H9 (cell line): Measurements from ENCODE around the gene DLL4. TPM values are rescaled to one million over a fixed set of nuclear protein-coding genes. Genes with fewer than 3 reads are reported as not detected.

Experiments used
- DNase-seq: peaks from one replicate; pipeline ENCODE4 v3.0.0-alpha.2; 2017
- H2AFZ ChIP-seq: one replicate; pipeline ENCODE4 v1.6.1; 2013; ENCODE audit warnings: mild to moderate bottlenecking, low read length, control low read depth, moderate library complexity
- H2AK5ac ChIP-seq: 2 replicates; pipeline ENCODE4 v1.6.1; 2013; ENCODE audit warnings: low read length, control low read depth, mixed read lengths; ENCODE audit not compliant: insufficient read length
- H2BK120ac ChIP-seq: one replicate; pipeline ENCODE4 v1.6.1; 2013; ENCODE audit warnings: low read depth, mild to moderate bottlenecking, low read length, control low read depth, inconsistent platforms; ENCODE audit not compliant: poor library complexity, severe bottlenecking
- H2BK12ac ChIP-seq: 2 replicates; pipeline ENCODE4 v1.6.1; 2013; ENCODE audit warnings: low read length, control low read depth, mixed read lengths, low read depth; ENCODE audit not compliant: insufficient read length
- H2BK15ac ChIP-seq: 2 replicates; pipeline ENCODE4 v1.6.1; 2013; ENCODE audit warnings: low read depth, low read length, control low read depth
- H2BK20ac ChIP-seq: one replicate; pipeline ENCODE4 v1.6.1; 2013; ENCODE audit warnings: low read depth, mild to moderate bottlenecking, low read length, control low read depth, inconsistent platforms; ENCODE audit not compliant: poor library complexity, severe bottlenecking
- H2BK5ac ChIP-seq: 2 replicates; pipeline ENCODE4 v1.6.1; 2013; ENCODE audit warnings: low read length, control low read depth, mixed read lengths; ENCODE audit not compliant: insufficient read length
- H3K14ac ChIP-seq: 2 replicates; pipeline ENCODE4 v1.6.1; 2013; ENCODE audit warnings: low read length, control low read depth; ENCODE audit not compliant: insufficient read depth
- H3K18ac ChIP-seq: 2 replicates; pipeline ENCODE4 v1.6.1; 2013; ENCODE audit warnings: low read depth, mild to moderate bottlenecking, mixed read lengths, low read length, control low read depth; ENCODE audit not compliant: insufficient read length
- H3K23ac ChIP-seq: 2 replicates; pipeline ENCODE4 v1.6.1; 2013; ENCODE audit warnings: low read length, control low read depth, mixed read lengths, low read depth; ENCODE audit not compliant: insufficient read length
- H3K23me2 ChIP-seq: 2 replicates; pipeline ENCODE4 v1.6.1; 2013; ENCODE audit warnings: low read depth, mild to moderate bottlenecking, mixed read lengths, low read length, control low read depth; ENCODE audit not compliant: insufficient read length, poor library complexity, severe bottlenecking
- H3K27ac ChIP-seq: 2 replicates; pipeline ENCODE4 v1.5.1; 2013; ENCODE audit warnings: low read length, control low read depth, mixed read lengths, low read depth; ENCODE audit not compliant: insufficient read length
- H3K27me3 ChIP-seq: 2 replicates; pipeline ENCODE4 v1.6.1; 2013; ENCODE audit warnings: low read length, control low read depth, inconsistent platforms; ENCODE audit not compliant: insufficient read depth
- H3K4ac ChIP-seq: 2 replicates; pipeline ENCODE4 v1.6.1; 2013; ENCODE audit warnings: low read depth, mild to moderate bottlenecking, control low read depth, inconsistent platforms, low read length, moderate library complexity
- H3K4me1 ChIP-seq: 2 replicates; pipeline ENCODE4 v1.6.1; 2013; ENCODE audit warnings: low read length, control low read depth, inconsistent platforms; ENCODE audit not compliant: insufficient read depth
- H3K4me2 ChIP-seq: 2 replicates; pipeline ENCODE4 v1.6.1; 2013; ENCODE audit warnings: low read length, control low read depth, mixed read lengths; ENCODE audit not compliant: insufficient read length, insufficient read depth
- H3K56ac ChIP-seq: 2 replicates; pipeline ENCODE4 v1.6.1; 2013; ENCODE audit warnings: low read depth, mild to moderate bottlenecking, mixed read lengths, low read length, control low read depth; ENCODE audit not compliant: insufficient read length
- H3K79me1 ChIP-seq: 2 replicates; pipeline ENCODE4 v1.6.1; 2013; ENCODE audit warnings: low read depth, mild to moderate bottlenecking, moderate library complexity, low read length, control low read depth, inconsistent platforms; ENCODE audit not compliant: insufficient read depth, poor library complexity, severe bottlenecking
- H3K79me2 ChIP-seq: 2 replicates; pipeline ENCODE4 v1.6.1; 2013; ENCODE audit warnings: low read length, control low read depth, inconsistent platforms; ENCODE audit not compliant: insufficient read depth
- H3K9ac ChIP-seq: 2 replicates; pipeline ENCODE4 v1.6.1; 2013; ENCODE audit warnings: low read length, control low read depth, mixed read lengths; ENCODE audit not compliant: insufficient read length; ENCODE audit errors: extremely low read depth
- H3K9me3 ChIP-seq: one replicate; pipeline ENCODE4 v1.6.1; 2013; ENCODE audit warnings: low read depth, low read length, inconsistent platforms; ENCODE audit not compliant: control insufficient read depth
- H3T11ph ChIP-seq: one replicate; pipeline ENCODE4 v1.6.1; 2013; ENCODE audit warnings: mild to moderate bottlenecking, low read length, control low read depth, inconsistent platforms
- H4K20me1 ChIP-seq: one replicate; pipeline ENCODE4 v1.6.1; 2013; ENCODE audit not compliant: control insufficient read depth, insufficient read length, insufficient read depth
- H4K5ac ChIP-seq: 2 replicates; pipeline ENCODE4 v1.6.1; 2013; ENCODE audit warnings: low read depth, mild to moderate bottlenecking, mixed read lengths, low read length, control low read depth; ENCODE audit not compliant: insufficient read length
- H4K8ac ChIP-seq: replicated peaks from 2 replicates; pipeline ENCODE4 v1.6.1; 2013; ENCODE audit warnings: low read length, control low read depth, mixed read lengths, low read depth; ENCODE audit not compliant: insufficient read length
- H4K91ac ChIP-seq: 2 replicates; pipeline ENCODE4 v1.6.1; 2013; ENCODE audit warnings: low read depth, mild to moderate bottlenecking, moderate library complexity, mixed read lengths, low read length, control low read depth; ENCODE audit not compliant: insufficient read length
- H3K27ac Mint-ChIP-seq, 3 experiments: 2 replicates in 2 of 3; 3 replicates in 1 of 3; pipeline ENCODE4 v1.8.0; 2020 to 2021; ENCODE audit warnings: mixed read lengths in 3 of 3, mild to moderate bottlenecking in 1 of 3, moderate library complexity in 1 of 3
- H3K27me3 Mint-ChIP-seq: 2 replicates; pipeline ENCODE4 v1.8.0; 2021; ENCODE audit warnings: low read depth, mild to moderate bottlenecking, moderate library complexity, mixed read lengths
- H3K36me3 Mint-ChIP-seq, 3 experiments: 2 replicates in 2 of 3; 3 replicates in 1 of 3; pipeline ENCODE4 v1.8.0; 2020 to 2021; ENCODE audit warnings: low read depth in 3 of 3, mixed read lengths in 3 of 3; ENCODE audit not compliant: insufficient read depth in 1 of 3
- H3K4me1 Mint-ChIP-seq, 2 experiments: 2 replicates each; pipeline ENCODE4 v1.8.0; 2020; ENCODE audit warnings: mixed read lengths in 2 of 2
- H3K4me3 Mint-ChIP-seq, 2 experiments: 2 replicates in 1 of 2; 3 replicates in 1 of 2; pipeline ENCODE4 v1.8.0; 2020 to 2021; ENCODE audit warnings: mild to moderate bottlenecking in 2 of 2, mixed read lengths in 2 of 2, moderate library complexity in 1 of 2
- H3K9me3 Mint-ChIP-seq, 2 experiments: 2 replicates in 1 of 2; 3 replicates in 1 of 2; pipeline ENCODE4 v1.8.0; 2020; ENCODE audit warnings: mild to moderate bottlenecking in 2 of 2, mixed read lengths in 2 of 2, moderate library complexity in 1 of 2
- WGBS: extraction: QIAGEN DNeasy Blood & Tissue Kit; methylation state at CpG from one replicate; pipeline ENCODE4 v1.1.7; 2013; ENCODE audit warnings: missing lambda C conversion rate, low lambda C conversion rate, mixed read lengths; ENCODE audit not compliant: insufficient read length; ENCODE audit errors: extremely low coverage; 5-methylcytosine and 5-hydroxymethylcytosine counted together
- total RNA-seq: library from RNA; stranded (reverse); gene quantifications from 2 replicates; pipeline ENCODE4 v1.2.1, GENCODE V29; 2021
- TF ChIP-seq, protein P1 (sequence below): fragments of 200-600 bp; sonication (generic); conservative IDR thresholded peaks from 3 replicates; pipeline ENCODE4 v1.8.0; 2021; ENCODE audit warnings: antibody characterized with exemption, mild to moderate bottlenecking

The DLL4 gene
- total RNA-seq, 1 experiment from 2014 or later = 0.28 TPM

DNA sequence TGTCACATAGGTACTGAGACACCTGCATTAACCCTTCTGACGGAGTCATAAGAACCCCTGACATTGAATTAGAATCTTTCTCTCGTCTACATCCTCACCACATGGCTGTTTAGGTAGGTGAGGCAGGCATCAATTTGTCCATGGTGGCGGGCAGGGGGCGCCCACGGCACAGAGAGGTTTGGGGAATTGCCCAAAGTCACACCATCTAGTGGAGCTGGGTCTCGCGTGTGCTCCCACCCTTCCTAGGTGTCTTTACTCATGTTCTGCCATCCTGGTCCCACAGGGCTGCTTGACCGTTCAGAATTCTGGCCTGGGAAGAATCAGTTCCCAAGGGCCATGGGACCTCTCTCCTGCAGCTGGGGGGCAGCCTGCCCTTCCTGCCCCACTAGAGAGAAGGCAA is 14.7 kb upstream of the DLL4 start:
- Histone ChIP-seq H3K9ac (no peak overlapping the region), H2BK5ac (no peak overlapping the region), H3K4me2 (no peak overlapping the region), H4K5ac (no peak overlapping the region), H3K27me3 (no peaks in the 10 kb centered on the region), H4K8ac (no peak overlapping the region), H2BK15ac (no peak overlapping the region), H3K9me3 (no peaks in the 10 kb centered on the region), H2AFZ (no peak overlapping the region), H3K23ac (no peak overlapping the region), H2BK20ac (no peak overlapping the region), H4K20me1 (no peaks in the 10 kb centered on the region), H3K56ac (no peak overlapping the region), H2BK120ac (no peak overlapping the region), H3K14ac (no peak overlapping the region; the same call in 1 of the 2 replicates), H3T11ph (no peak overlapping the region), H3K4ac (no peak overlapping the region), H3K18ac (no peak overlapping the region), H4K91ac (no peak overlapping the region), H2BK12ac (no peak overlapping the region), H3K23me2 (no peaks in the 10 kb centered on the region), H2AK5ac (no peak overlapping the region), H3K79me1 (no peaks in the 10 kb centered on the region), H3K4me1 (no peaks in the 10 kb centered on the region), H3K27ac (no peak overlapping the region), H3K79me2 (no peaks in the 10 kb centered on the region)
- no CpG with 5 or more reads among the region's 8 CpGs for WGBS
- no peaks in the 10 kb centered on the region for H3K9me3 Mint-ChIP-seq
- H3K4me1 Mint-ChIP-seq = peaks cover 20 to 41% of the 10 kb centered on the region in 2 experiments
- H3K27me3 Mint-ChIP-seq = peaks cover 45% of the 10 kb centered on the region
- H3K36me3 Mint-ChIP-seq = no peaks in the 10 kb centered on the region; a peak in 1 of 7 replicates
- H3K27ac Mint-ChIP-seq = no peak overlapping the region; a peak in 1 of 7 replicates
- no peak overlapping the region for H3K4me3 Mint-ChIP-seq
- peak; percentile 65 for DNase-seq
- TF ChIP-seq, protein P1, sequence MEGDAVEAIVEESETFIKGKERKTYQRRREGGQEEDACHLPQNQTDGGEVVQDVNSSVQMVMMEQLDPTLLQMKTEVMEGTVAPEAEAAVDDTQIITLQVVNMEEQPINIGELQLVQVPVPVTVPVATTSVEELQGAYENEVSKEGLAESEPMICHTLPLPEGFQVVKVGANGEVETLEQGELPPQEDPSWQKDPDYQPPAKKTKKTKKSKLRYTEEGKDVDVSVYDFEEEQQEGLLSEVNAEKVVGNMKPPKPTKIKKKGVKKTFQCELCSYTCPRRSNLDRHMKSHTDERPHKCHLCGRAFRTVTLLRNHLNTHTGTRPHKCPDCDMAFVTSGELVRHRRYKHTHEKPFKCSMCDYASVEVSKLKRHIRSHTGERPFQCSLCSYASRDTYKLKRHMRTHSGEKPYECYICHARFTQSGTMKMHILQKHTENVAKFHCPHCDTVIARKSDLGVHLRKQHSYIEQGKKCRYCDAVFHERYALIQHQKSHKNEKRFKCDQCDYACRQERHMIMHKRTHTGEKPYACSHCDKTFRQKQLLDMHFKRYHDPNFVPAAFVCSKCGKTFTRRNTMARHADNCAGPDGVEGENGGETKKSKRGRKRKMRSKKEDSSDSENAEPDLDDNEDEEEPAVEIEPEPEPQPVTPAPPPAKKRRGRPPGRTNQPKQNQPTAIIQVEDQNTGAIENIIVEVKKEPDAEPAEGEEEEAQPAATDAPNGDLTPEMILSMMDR = peak; percentile 66
